Right atrium auricular region (tissue), 2 donors: ENCODE data around the gene C1QTNF6. TPM values are rescaled to one million over a fixed set of nuclear protein-coding genes. Genes with fewer than 3 reads are reported as not detected.

Experiments
- DNase-seq: peaks from one replicate; pipeline ENCODE4 v3.0.0-alpha.2; 2019; ENCODE audit warnings: low spot score
- H3K27ac ChIP-seq, 2 donors: fragments of 200-600 bp; sonication (generic); 1 replicate in 1 of 2; 2 replicates in 1 of 2; pipeline ENCODE4 v1.5.1; 2016 to 2019
- H3K27me3 ChIP-seq, 2 donors: fragments of 200-600 bp; sonication (generic); one replicate each; pipeline versions ENCODE4 v1.5.1 to v1.6.0; 2017 to 2019
- H3K36me3 ChIP-seq: fragments of 200-600 bp; sonication (generic); one replicate; pipeline ENCODE4 v1.5.1; 2016
- H3K4me1 ChIP-seq, 2 donors: fragments of 200-600 bp; sonication (generic); one replicate each; pipeline versions ENCODE4 v1.5.1 to v1.6.0; 2017 to 2019
- H3K4me3 ChIP-seq, 2 donors: fragments of 200-600 bp; sonication (generic); 1 replicate in 1 of 2; 2 replicates in 1 of 2; pipeline ENCODE4 v1.5.1; 2017 to 2019; ENCODE audit warnings: mild to moderate bottlenecking in 1 of 2, moderate library complexity in 1 of 2
- H3K9me3 ChIP-seq, 2 donors: fragments of 200-600 bp; sonication (generic); one replicate each; pipeline ENCODE4 v1.5.1; 2019
- total RNA-seq, 2 donors: library from RNA; depleted of rRNA; stranded (reverse); fragments of >200 nt; gene quantifications; one replicate each; pipeline ENCODE4 v1.1.0, GENCODE V29; 2016
- TF ChIP-seq, protein P1 (sequence below), 2 donors: fragments of 200-600 bp; sonication (generic); IDR thresholded peaks; one replicate each; pipeline ENCODE4 v1.5.1; 2019; ENCODE audit warnings: antibody characterized with exemption in 2 of 2

Gene C1QTNF6
- total RNA-seq, 2 donors from 2014 or later: 1.6 to 2.2 TPM

DNA sequence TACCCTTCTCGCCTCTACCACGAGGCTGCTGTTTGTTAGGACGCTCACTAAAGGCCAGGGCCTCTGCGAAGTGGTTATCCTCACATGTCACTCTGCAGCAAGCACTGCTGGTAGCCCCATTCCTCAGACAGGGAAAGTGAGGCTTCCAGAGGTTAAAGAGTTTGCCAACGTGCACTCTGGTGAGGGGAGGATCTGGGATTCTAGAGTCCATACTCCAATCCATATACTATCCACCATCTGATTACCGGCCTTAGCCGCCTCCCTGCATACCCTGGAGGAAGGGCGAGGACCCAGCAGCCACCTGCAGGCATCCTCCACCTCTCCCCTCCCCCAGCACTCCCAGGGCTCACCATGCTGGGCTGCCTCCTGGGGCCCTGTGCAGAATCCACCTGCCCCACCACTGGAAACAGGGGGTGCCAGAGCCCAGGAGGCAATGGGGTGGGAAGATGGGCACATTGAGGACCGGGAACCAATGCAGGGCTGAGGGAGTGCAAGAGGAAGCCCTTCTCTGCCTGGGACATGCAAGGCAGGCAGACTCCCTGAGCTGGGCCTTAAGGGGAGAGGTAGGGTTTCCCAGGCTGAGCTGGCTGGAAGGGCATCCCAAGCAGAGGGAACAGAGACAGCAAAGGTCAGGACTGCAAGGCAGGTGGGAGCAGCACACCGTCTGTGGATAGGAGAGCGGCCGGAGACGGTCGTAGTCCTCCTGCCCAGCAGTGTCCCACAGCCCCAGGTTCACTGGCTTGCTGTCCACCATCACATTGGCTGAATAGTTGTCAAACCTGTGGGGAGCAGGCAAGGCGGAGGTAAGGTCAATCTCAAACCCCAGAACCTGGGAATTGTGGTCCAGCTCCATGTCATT, 44.3 kb upstream of the C1QTNF6 start:
- no peaks in the 10 kb centered on the region for H3K9me3 ChIP-seq
- no peak for DNase-seq
- TF ChIP-seq, protein P1, sequence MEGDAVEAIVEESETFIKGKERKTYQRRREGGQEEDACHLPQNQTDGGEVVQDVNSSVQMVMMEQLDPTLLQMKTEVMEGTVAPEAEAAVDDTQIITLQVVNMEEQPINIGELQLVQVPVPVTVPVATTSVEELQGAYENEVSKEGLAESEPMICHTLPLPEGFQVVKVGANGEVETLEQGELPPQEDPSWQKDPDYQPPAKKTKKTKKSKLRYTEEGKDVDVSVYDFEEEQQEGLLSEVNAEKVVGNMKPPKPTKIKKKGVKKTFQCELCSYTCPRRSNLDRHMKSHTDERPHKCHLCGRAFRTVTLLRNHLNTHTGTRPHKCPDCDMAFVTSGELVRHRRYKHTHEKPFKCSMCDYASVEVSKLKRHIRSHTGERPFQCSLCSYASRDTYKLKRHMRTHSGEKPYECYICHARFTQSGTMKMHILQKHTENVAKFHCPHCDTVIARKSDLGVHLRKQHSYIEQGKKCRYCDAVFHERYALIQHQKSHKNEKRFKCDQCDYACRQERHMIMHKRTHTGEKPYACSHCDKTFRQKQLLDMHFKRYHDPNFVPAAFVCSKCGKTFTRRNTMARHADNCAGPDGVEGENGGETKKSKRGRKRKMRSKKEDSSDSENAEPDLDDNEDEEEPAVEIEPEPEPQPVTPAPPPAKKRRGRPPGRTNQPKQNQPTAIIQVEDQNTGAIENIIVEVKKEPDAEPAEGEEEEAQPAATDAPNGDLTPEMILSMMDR (IDR thresholded peaks at IDR 0.05): no peak
- H3K36me3 ChIP-seq: no peaks in the 10 kb centered on the region
- peaks cover 0 to 7% of the 10 kb centered on the region in 2 donors for H3K4me1 ChIP-seq
- H3K4me3 ChIP-seq: no peak overlapping the region
- peaks cover 0 to 8% of the 10 kb centered on the region in 2 donors for H3K27me3 ChIP-seq
- H3K27ac ChIP-seq: no peak overlapping the region

GRCh38 chr22:37231406-37232139, 43.5 kb upstream of the C1QTNF6 start:
- Histone ChIP-seq H3K4me1 (peaks cover 0 to 7% of the 10 kb centered on the region in 2 donors), H3K36me3 (no peaks in the 10 kb centered on the region), H3K27ac (no peak overlapping the region), H3K27me3 (peaks cover 0 to 8% of the 10 kb centered on the region in 2 donors), H3K9me3 (no peaks in the 10 kb centered on the region), H3K4me3 (no peak overlapping the region)
- no peak for DNase-seq
- TF ChIP-seq, protein P1 (IDR thresholded peaks at IDR 0.05): no peak

DNA sequence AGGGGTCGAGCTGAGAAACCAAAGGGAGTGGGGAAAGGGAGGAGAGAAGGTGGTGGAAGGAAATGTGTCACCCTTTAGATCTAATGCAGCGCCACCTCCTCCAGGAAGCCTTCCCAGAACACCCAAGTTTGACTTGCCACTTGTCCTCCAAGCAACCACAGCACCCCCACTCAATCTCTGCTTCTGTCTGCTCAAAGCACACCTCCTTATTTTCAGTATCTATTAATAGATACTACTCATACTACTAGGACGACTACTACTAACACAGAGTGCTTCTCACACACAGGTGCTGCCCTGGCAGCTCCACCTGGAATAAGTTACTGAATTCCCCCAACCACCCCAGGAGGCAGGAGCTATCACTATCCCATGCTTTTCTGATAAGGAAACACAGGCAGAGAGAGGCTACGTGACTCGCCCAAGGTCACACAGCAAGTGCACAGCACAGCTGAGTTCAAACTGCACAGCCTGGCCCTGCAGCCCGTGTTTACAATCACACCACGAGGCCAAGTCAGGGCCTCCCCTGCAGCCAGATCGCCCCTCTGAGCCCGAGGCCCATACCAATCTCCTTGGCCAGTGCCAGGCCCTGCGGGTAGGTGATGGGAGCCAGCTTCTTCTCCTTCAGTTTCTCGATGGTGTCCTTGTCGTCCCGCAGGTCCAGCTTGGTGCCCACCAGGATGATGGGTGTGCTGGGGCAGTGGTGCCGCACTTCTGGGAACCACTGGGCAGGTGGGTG, 42.8 kb upstream of the C1QTNF6 start:
- peaks cover 0 to 7% of the 10 kb centered on the region in 2 donors for H3K4me1 ChIP-seq
- no peak overlapping the region for H3K4me3 ChIP-seq
- no peaks in the 10 kb centered on the region for H3K36me3 ChIP-seq
- DNase-seq: no peak
- H3K27ac ChIP-seq: no peak overlapping the region
- TF ChIP-seq, protein P1 (IDR thresholded peaks at IDR 0.05): no peak
- peaks cover 0 to 2% of the 10 kb centered on the region in 2 donors for H3K27me3 ChIP-seq
- no peaks in the 10 kb centered on the region for H3K9me3 ChIP-seq

- Histone ChIP-seq H3K9me3 (no peaks in the 10 kb centered on the region), H3K27ac (no peak overlapping the region), H3K27me3 (no peaks in the 10 kb centered on the region), H3K36me3 (no peaks in the 10 kb centered on the region), H3K4me1 (peaks cover 0 to 7% of the 10 kb centered on the region in 2 donors), H3K4me3 (no peak overlapping the region)
- TF ChIP-seq, protein P1 (IDR thresholded peaks at IDR 0.05): no peak
- no peak for DNase-seq
Observed at GRCh38 chr22:37229805-37230672, 42.0 kb upstream of the C1QTNF6 start.
